ENCODE results near the gene TGM3.

TGM3 gene

DNA sequence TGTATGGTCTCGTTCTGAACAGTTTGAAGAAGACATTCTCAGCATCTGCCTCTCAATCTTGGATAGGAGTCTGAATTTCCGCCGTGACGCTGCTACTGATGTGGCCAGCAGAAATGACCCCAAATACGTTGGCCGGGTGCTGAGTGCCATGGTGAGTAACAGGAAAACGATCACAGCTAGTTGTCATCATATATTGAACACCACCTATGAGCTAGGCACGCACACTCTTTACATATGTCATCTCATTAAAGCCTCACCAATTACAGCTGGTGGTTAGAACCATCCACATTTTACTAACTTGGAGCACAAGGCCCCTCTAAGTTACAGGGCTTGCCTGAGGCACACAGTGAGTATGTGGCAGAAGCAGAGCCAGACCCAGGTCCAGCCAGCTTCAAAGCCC, 17.1 kb downstream of the TGM3 start:
- DNase-seq = no peak

- DNase-seq = no peak
These were observed 17.5 kb downstream of the TGM3 start for GRCh38 chr20:2313316-2313715.

DNA sequence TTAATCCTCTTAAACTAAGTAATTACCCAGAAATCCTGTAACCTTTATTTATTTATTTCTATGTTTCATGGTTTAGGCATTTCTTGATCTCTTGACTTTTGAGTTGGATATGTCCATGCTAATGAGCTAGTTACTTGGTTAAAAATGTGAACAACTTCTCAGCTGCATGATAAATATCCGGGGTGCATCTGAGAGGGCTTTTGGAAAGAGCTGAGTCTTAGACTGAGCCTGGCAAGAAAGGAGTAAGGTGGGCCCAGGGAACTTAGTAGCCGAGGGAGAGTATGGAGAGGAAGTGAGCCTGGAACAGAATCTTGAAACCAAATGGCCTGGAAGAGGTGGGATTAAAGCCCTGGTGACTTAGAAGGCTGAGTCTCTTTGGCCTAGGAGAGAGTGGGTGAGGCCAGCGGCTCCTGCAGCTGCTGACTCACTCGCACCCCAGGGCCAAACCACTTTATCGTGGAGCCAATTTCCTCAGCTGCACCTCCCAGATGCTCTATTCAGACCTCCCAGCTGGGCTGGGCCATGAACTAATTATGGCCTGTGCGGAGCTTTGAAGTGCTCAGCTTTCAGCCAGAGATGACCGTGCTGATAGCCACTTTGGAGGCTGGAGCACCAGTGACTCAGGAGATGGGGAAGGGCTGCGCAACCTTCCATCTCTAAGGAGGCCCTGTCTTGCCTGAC, 19.1 kb downstream of the TGM3 start:
- DNase-seq = no peak

- no peak for DNase-seq
These were observed 19.6 kb downstream of the TGM3 start for GRCh38 chr20:2315440-2315778.

DNA sequence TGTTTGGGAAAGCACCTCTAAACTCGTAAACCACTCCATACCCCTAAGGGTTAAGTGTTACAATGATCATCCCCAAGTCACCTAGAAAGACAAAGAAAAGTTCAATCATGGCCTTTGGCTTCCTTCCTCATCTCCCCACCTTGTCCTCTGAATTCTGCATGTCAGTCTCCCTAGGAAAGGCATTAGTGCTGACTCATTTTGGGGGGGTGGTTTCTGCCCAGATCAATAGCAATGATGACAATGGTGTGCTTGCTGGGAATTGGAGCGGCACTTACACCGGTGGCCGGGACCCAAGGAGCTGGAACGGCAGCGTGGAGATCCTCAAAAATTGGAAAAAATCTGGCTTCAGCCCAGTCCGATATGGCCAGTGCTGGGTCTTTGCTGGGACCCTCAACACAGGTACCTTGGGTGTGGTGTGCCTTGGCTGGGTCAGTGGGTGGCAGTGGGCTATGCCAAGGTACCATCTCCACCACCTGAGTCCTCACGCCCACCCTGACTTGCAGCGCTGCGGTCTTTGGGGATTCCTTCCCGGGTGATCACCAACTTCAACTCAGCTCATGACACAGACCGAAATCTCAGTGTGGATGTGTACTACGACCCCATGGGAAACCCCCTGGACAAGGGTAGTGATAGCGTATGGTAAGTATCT, 21.2 kb downstream of the TGM3 start:
- no peak for DNase-seq

DNA sequence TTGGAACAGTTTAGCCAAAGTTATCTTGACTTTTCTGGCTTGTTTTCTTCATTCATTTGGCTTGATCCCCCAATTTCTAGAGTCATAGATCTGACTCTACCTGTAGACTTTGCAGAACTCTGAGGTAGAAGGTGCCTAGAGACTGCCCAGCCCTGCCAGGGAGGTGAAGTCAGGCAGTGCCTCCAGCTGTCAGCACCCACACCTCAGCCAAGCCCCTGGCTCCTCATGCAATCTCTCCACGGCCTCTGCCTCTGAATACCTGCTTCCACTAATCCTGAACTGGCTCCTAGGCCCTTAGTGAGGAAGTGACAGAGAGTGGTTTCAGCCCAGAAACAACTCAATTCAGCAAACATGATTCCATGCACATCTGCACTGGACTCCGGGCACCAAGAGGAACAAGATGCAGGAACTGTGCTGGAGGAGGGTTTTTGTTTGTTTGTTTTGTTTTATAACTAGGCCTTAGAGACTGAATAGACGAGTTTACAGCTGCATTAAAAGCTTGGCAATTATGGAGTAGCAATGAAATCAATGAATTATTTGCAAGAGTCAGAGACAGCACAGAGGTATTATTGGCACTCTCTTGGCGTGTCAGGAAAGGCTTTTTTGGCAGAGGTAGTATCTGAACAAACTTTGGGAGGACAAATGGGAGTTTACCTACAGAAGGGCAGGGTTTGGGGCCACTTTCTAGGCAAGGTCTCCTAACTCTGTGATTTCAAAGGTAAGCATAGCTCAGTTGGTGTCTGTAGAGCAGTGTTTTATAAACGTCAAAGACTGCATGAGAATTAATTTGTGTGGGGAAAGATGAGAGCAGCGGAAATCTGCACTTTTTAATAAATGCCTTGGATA, 25.2 kb downstream of the TGM3 start:
- DNase-seq = no peak

DNA sequence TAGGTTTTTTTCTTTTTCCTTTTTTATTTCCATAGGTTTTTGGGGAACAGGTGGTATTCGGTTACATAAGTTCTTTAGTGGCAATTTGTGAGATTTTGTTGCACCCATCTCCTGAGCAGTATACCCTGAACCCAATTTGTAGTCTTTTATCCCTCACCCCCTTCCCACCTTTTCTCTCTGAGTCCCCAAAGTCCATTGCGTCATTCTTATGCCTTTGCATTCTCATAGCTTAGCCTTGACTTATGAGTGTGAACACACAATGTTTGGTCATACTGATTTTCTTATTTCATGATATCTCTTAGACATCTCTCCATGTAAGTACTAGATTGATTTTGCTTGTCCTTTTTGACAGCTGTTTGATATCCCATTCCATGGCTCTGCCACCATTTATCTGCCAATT, 27.2 kb downstream of the TGM3 start:
- no peak for DNase-seq

- DNase-seq = no peak
These were observed 30.2 kb downstream of the TGM3 start for GRCh38 chr20:2326046-2326445.

GRCh38 chr20:2327620-2328555, 32.1 kb downstream of the TGM3 start:
- no peak for DNase-seq

GRCh38 chr20:2329286-2329685, 33.5 kb downstream of the TGM3 start:
- no peak for DNase-seq

- DNase-seq = no peak
These were observed 34.4 kb downstream of the TGM3 start for GRCh38 chr20:2330090-2330695.

GRCh38 chr20:2331106-2331505, 35.3 kb downstream of the TGM3 start:
- no peak for DNase-seq

DNA sequence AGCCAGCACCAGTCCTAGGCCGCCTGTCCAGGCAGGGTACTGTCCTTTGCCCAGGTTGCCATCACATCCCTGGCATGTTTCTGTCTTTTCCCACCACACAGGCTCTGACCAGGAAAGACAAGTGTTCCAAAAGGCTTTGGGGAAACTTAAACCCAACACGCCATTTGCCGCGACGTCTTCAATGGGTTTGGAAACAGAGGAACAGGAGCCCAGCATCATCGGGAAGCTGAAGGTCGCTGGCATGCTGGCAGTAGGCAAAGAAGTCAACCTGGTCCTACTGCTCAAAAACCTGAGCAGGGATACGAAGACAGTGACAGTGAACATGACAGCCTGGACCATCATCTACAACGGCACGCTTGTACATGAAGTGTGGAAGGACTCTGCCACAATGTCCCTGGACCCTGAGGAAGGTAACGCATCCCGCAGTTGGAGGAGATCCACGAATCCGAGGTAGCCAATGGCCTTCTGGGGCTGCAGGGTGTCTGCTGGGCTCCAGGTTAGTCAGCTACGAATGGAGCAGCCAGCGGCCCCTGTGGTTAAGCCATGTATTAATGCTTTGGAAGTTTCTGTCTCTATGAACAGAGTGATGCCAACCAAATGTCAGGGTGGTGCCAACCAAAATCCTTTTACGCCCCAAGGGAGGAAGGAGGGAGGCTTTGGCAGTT, 36.2 kb downstream of the TGM3 start:
- no peak for DNase-seq

DNA sequence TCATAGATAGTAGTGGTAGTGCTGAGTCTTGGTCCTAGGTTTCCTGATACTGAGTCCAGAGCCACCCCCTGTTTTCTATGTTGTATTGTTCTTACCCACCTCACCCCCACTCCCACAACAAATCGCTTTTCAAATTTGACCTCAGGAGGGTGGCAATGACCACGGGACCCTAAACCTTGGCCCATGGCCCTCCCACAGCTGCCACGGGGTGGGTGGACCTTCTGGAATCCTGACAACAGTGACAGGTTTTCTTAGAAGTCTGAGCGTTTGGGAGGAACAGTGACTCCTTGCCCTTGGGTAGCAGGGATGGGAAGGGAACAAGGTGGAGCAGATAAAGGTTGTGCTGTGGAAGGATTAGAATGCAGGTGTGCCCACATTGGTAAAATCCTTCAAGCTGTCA, 36.9 kb downstream of the TGM3 start:
- DNase-seq = no peak

- no peak for DNase-seq
These were observed 38.0 kb downstream of the TGM3 start for GRCh38 chr20:2333821-2334220.

DNA sequence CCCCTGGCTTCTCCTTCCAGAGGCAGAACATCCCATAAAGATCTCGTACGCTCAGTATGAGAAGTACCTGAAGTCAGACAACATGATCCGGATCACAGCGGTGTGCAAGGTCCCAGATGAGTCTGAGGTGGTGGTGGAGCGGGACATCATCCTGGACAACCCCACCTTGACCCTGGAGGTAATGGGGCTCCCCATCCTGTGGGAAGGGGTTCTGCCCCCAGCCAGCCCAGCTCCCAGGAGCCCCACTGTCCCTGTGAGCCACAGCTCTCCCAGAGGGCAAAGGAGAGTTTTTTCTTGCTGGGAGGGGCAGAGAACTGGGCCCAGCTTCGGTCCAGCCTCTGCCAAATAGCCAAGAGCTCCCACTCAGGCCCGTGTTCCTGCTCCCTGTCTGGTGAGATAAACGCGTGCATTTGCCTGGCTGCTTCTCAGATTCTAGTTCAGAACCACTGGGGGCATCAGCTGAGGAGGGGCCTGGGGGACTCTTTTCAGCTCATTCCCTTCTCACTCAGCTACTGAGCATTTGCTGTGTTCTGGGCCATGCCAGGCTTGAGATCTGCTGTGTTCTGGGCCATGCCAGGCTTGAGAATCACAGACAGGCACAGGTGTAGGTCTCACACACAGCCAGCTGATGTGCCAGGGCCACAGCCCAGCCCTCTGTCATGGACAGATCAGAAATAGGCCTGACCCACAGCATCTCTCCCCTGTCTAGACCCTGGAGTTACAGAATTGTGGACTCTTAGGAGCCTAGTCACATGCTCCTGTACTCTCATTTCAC, 39.5 kb downstream of the TGM3 start:
- no peak for DNase-seq

DNA sequence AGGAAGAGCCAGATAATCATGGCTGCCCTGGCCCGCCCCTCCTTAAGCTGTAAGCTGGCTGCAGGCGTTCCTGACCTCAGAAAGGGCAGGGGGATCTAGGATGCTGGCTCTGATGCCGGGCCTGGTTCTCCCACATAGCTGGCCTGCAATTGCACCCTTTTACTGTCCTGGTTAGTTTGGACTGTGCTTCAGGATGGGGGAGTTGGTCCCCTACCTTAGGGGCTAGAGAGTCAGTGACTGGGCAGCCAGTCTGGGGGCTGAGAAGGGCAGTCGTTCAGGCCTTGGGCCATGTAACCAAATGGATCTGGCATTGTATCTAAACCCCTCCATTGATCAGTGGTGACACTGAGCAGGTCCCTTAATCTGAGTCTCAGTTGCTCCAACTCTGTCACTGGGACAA, 40.7 kb downstream of the TGM3 start:
- no peak for DNase-seq

DNA sequence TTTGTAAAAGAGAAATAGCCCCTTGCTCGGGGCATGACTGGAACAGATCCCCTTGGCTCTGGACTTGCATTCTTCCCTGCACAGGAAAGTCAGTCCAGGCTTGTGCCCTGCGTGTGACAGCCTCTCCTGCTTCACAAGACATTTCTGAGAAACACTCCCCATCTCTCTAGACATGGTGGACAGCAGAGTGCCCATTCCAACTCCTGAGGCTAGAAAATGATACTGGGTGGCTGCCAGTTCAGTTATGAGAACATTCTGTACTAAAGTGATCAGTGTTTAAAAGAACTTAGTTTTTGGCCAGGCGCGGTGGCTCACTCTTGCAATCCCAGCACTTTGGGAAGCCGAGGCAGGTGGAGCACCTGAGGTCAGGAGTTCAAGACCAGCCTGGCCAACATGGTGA, 41.3 kb downstream of the TGM3 start:
- DNase-seq = no peak

DNA sequence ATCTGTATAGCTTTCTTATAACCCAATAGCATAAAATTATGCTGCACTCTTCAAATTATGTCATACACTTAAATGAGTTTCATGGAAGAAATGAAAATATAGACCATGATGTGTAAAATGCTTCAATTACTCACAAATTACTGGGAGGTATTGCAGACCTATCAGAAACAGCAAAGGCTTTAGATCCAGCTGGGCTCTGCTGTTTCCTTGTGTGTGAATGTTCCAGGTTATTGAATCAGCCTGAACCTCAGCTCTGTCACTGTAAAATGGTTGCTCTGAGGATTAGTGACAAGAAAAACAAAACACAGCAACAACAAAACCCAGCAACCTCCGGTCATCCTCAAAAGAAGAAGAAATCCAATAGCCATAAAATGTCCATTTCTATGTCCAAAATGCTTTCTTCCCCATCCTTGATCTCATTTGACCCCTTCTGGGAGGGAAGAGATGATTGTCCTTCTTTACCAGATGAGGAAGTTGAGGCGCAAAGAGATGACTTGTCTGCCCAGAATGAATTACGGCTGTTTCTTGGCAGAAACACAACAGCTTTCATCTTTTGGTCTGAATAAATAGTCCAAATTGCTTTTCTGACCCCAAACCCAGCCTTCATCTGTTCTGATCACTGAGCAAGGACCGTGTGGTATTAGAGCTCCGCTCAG, 42.7 kb downstream of the TGM3 start:
- DNase-seq = no peak

DNA sequence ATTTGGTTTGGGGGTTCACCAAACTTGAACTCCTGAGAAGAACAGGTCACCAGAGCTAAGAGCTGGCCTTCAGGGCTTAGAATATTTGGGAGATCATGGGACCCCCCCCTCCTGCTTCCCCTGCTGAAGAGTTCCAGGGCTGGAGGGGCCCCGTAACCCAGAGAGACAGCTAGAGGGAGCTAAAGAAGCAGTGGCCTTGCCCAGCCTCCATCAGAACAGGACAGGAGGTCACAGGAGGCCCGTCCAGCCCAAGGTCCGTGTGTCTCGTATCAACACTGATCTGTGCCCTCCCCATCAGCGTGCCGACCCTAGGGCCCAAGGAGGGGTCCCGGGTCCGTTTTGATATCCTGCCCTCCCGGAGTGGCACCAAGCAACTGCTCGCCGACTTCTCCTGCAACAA, 44.3 kb downstream of the TGM3 start:
- no peak for DNase-seq

DNA sequence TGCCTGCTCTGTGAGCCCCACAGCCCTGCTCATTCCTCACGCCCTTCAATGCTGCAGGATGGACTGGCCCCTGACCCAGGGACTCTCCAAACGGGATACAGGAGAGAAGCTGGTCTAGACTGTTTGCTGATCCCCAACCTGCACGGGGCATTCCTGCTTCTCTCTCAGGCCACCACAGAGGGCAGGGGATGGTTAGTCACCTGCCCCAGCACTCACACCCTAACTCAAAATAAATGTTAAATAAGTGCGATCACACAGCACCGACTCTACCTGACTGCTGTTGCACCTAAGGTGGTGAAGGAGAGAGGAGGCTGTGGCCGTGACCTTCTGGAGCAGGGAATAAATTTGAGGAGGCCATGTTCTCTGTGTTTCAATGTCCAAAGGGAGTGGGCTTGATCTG, 45.0 kb downstream of the TGM3 start:
- DNase-seq = no peak

Data from NCI-H1694 (cell line).